B cell (primary cell): Measurements from ENCODE around the gene LTB4R. TPM values are rescaled to one million over a fixed set of nuclear protein-coding genes. Genes with fewer than 3 reads are reported as not detected.

Experiments used
- ATAC-seq: fragments of 200-7000 bp; cut with Tn5 transposase; one replicate; pipeline ENCODE4 v1.10.0; 2021; ENCODE audit warnings: low read depth, mild to moderate bottlenecking, moderate number of reproducible peaks, moderate library complexity
- CTCF ChIA-PET: fragments of 350-600 bp; sonication (Branson Sonifier 250); formaldehyde crosslinking; loops from one replicate; lab custom pipeline; 2021; ENCODE audit warnings: antibody characterized with exemption, inconsistent platforms; lab: Charles Lee
- POLR2A ChIA-PET: fragments of 350-600 bp; sonication (Branson Sonifier 250); formaldehyde crosslinking; loops from one replicate; lab custom pipeline; 2021; ENCODE audit warnings: antibody characterized with exemption; lab: Charles Lee
- DNase-seq: peaks from one replicate; pipeline ENCODE4 v3.0.0; 2013
- H2AFZ ChIP-seq: 2 replicates; pipeline ENCODE4 v1.6.1; 2012; ENCODE audit warnings: mild to moderate bottlenecking, low read depth, low read length; ENCODE audit not compliant: insufficient read depth, poor library complexity, severe bottlenecking
- H3K27ac ChIP-seq, 2 donors: 1 replicate in 1 of 2; 2 replicates in 1 of 2; pipeline ENCODE4 v1.5.1; 2012 to 2013; ENCODE audit warnings: low read length in 2 of 2, mild to moderate bottlenecking in 2 of 2, moderate library complexity in 1 of 2
- H3K27me3 ChIP-seq, 4 experiments: fragments of 200-600 bp in 1 of 4; sonication (generic) in 1 of 4; replicated peaks in 1 of 4; 1 replicate in 2 of 4; 2 replicates in 2 of 4; pipeline versions ENCODE4 v1.6.1 to v1.7.0; 2013 to 2016; ENCODE audit warnings: low read length in 3 of 4, mild to moderate bottlenecking in 2 of 4, mixed read lengths in 1 of 4, moderate library complexity in 1 of 4; ENCODE audit not compliant: insufficient read depth in 4 of 4, control insufficient read depth in 3 of 4; ENCODE audit errors: control extremely low read depth in 1 of 4
- H3K36me3 ChIP-seq, 2 experiments: replicated peaks in 1 of 2; 1 replicate in 1 of 2; 2 replicates in 1 of 2; pipeline versions ENCODE4 v1.6.1 to v1.7.1; 2013; ENCODE audit warnings: low read length in 1 of 2; ENCODE audit not compliant: insufficient read depth in 2 of 2, control insufficient read depth in 1 of 2; ENCODE audit errors: control extremely low read depth in 1 of 2, extremely low read depth in 1 of 2
- H3K4me1 ChIP-seq, 2 donors: fragments of 200-600 bp in 1 of 2; sonication (generic) in 1 of 2; 1 replicate in 1 of 2; 2 replicates in 1 of 2; pipeline versions ENCODE4 v1.5.1 to v1.6.1; 2013 to 2017; ENCODE audit warnings: low read length in 2 of 2; ENCODE audit not compliant: control insufficient read depth in 2 of 2, insufficient read depth in 2 of 2
- H3K4me2 ChIP-seq: replicated peaks from 2 replicates; pipeline ENCODE3; 2012; ENCODE audit warnings: mild to moderate bottlenecking, low read depth, low read length; ENCODE audit not compliant: poor library complexity, severe bottlenecking
- H3K4me3 ChIP-seq, 5 experiments: fragments of 200-600 bp in 1 of 5; sonication (generic) in 1 of 5; 1 replicate in 3 of 5; 2 replicates in 2 of 5; pipeline versions ENCODE4 v1.5.1 to v1.7.0; 2011 to 2016; ENCODE audit warnings: low read length in 4 of 5, mild to moderate bottlenecking in 4 of 5, low read depth in 2 of 5, control low read depth in 1 of 5, moderate library complexity in 1 of 5; ENCODE audit not compliant: insufficient read depth in 1 of 5; ENCODE audit errors: control extremely low read depth in 1 of 5, extremely low read depth in 1 of 5
- H3K79me2 ChIP-seq: fragments of 200-600 bp; sonication (generic); one replicate; pipeline ENCODE4 v1.6.0; 2016; ENCODE audit warnings: low read length; ENCODE audit not compliant: control insufficient read depth, insufficient read depth
- H3K9ac ChIP-seq: fragments of 200-600 bp; sonication (generic); 2 replicates; pipeline ENCODE4 v1.6.1; 2017; ENCODE audit warnings: mild to moderate bottlenecking, low read length, moderate library complexity
- H3K9me3 ChIP-seq, 3 donors: one replicate each; pipeline versions ENCODE4 v1.6.1 to v1.7.1; 2013; ENCODE audit warnings: low read length in 2 of 3; ENCODE audit not compliant: control insufficient read depth in 2 of 3, insufficient read depth in 1 of 3; ENCODE audit errors: control extremely low read depth in 1 of 3
- H4K20me1 ChIP-seq: 2 replicates; pipeline ENCODE4 v1.6.0; 2012; ENCODE audit warnings: mild to moderate bottlenecking, low read length; ENCODE audit not compliant: insufficient read depth, control insufficient read depth, poor library complexity, severe bottlenecking
- H3K27ac Mint-ChIP-seq: one replicate; pipeline ENCODE4 v1.8.0; 2021; ENCODE audit warnings: mixed read lengths
- H3K27me3 Mint-ChIP-seq: one replicate; pipeline ENCODE4 v1.8.0; 2021; ENCODE audit warnings: mixed read lengths
- H3K4me1 Mint-ChIP-seq: one replicate; pipeline ENCODE4 v1.8.0; 2021; ENCODE audit warnings: mixed read lengths
- H3K4me3 Mint-ChIP-seq: one replicate; pipeline ENCODE4 v1.8.0; 2021; ENCODE audit warnings: mixed read lengths
- H3K9me3 Mint-ChIP-seq: one replicate; pipeline ENCODE4 v1.8.0; 2022; ENCODE audit warnings: mixed read lengths; ENCODE audit not compliant: insufficient read depth
- CTCF ChIP-seq: fragments of 200-600 bp; IDR thresholded peaks from one replicate; pipeline ENCODE4 v1.8.0; 2022; ENCODE audit warnings: antibody characterized with exemption, mild to moderate bottlenecking
- EZH2 ChIP-seq: IDR thresholded peaks from 2 replicates; pipeline ENCODE4 v1.6.1; 2012; ENCODE audit warnings: borderline replicate concordance, low read depth, mild to moderate bottlenecking, moderate library complexity, low read length; ENCODE audit not compliant: insufficient read depth, poor library complexity, severe bottlenecking
- WGBS: methylation state at CpG from one replicate; pipeline ENCODE4 v1.1.5; 2013; ENCODE audit warnings: missing lambda C conversion rate; ENCODE audit not compliant: insufficient coverage; 5-methylcytosine and 5-hydroxymethylcytosine counted together
- intact Hi-C: fragments of 100-400 bp; cut with micrococcal nuclease; formaldehyde crosslinking; loops from one replicate; pipeline ENCODE4 v1.10.0; 2022
- polyA plus RNA-seq: library from polyadenylated mRNA; depleted of rRNA; stranded (reverse); fragments of >200 nt; gene quantifications from 2 replicates; pipeline ENCODE4 v1.2.3, GENCODE V29; 2012
- total RNA-seq, 2 donors: library from RNA; stranded (reverse); fragments of 120-200 nt in 1 of 2; gene quantifications; 1 replicate in 1 of 2; 2 replicates in 1 of 2; pipeline versions ENCODE4 v1.2.3 to v1.2.4, GENCODE V29; 2013 to 2022

Gene LTB4R
- total and polyA plus RNA-seq, 2 donors (not counting 1 experiment from before 2014, with no cell fraction given): 8.8 to 19.1 TPM

DNA sequence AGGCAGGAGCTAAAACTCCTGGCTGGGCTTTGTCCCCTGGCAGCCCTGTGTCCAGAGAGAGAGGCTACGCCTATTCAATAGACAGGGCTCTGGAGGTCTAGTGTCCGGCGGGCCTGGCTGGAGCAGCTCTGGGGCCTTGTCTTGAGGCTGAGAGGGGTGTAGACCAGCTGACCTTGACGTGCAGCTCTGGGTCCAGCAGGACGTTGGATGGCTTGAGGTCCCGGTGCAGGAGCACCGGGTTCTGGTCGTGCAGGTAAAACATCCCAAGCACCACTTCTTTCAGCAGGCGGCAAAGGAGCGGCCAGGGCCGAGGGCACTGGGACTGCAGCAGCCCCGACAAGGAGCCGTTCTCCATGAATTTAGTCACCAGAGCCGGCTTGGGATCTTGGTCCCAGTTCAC, 27.5 kb downstream of the LTB4R start:
- Histone ChIP-seq H2AFZ (peak overlapping the region; percentile 88), H3K9me3 (peaks cover 0 to 6% (median 0%) of the 10 kb centered on the region in 3 donors), H3K79me2 (peaks cover 15% of the 10 kb centered on the region), H3K27me3 (peaks cover 0 to 25% (median 10%) of the 10 kb centered on the region in 4 experiments), H3K36me3 (peaks cover 0 to 24% of the 10 kb centered on the region in 2 experiments), H3K4me1 (peaks cover 32 to 40% of the 10 kb centered on the region in 2 donors), H4K20me1 (peaks cover 24% of the 10 kb centered on the region), H3K9ac (peak overlapping the region; percentile 91), H3K27ac (no peak overlapping the region), H3K4me3 (peak overlapping the region; percentile 85 to 98 (median 89)), H3K4me2 (peak overlapping the region; percentile 84)
- no peaks in the 10 kb centered on the region for H3K9me3 Mint-ChIP-seq
- no peak for DNase-seq
- H3K27ac Mint-ChIP-seq: no peak overlapping the region
- ChIA-PET POLR2A (interaction anchor here (1.1 to 1.8 kb wide), 3 partner anchors 27 to 97 kb away, joined by 4 to 5 read pairs (median 4); partner anchors contain the start of genes CBLN3, KHNYN and TINF2), CTCF (interaction anchor here (0.6 to 16.1 kb wide), 6 partner anchors 27 to 96 kb away, joined by 3 to 650 read pairs (median 5); partner anchors contain the start of genes CBLN3, CIDEB, KHNYN and RABGGTA)
- H3K27me3 Mint-ChIP-seq: peaks cover 16% of the 10 kb centered on the region
- ATAC-seq: no peak
- no peak for TF ChIP-seq EZH2
- TF ChIP-seq CTCF: no peak
- intact Hi-C loops: loop anchor here (10.0 kb wide), 1 partner anchor 336 kb away; no protein-coding TSS in a partner anchor
- peak overlapping the region; percentile 99 for H3K4me3 Mint-ChIP-seq
- 87% methylated on average over 14 of the region's 14 CpGs for WGBS
- H3K4me1 Mint-ChIP-seq: peaks cover 36% of the 10 kb centered on the region
